Liver (tissue), 9 donors: Measurements from ENCODE around the gene KRTAP1-1. TPM values are rescaled to one million over a fixed set of nuclear protein-coding genes. Genes with fewer than 3 reads are reported as not detected.
"Not testable (repeated sequence)": the region's sequence is repeated elsewhere in the genome, so short reads cannot be mapped to it uniquely, and the experiment has no call there.

Experiments
- DNase-seq: peaks from one replicate; pipeline ENCODE4 v3.0.0-alpha.2; 2017; ENCODE audit warnings: low spot score
- H3K27ac ChIP-seq, 2 donors: one replicate each; pipeline ENCODE4 v1.7.0; 2013; ENCODE audit warnings: inconsistent platforms in 2 of 2, low read length in 2 of 2, control low read depth in 1 of 2, low read depth in 1 of 2, mild to moderate bottlenecking in 1 of 2
- H3K27me3 ChIP-seq, 4 donors: one replicate each; pipeline versions ENCODE4 v1.6.1 to v1.7.0; 2013; ENCODE audit warnings: low read length in 3 of 4, inconsistent platforms in 1 of 4, mild to moderate bottlenecking in 1 of 4, moderate library complexity in 1 of 4; ENCODE audit not compliant: control insufficient read depth in 4 of 4, insufficient read depth in 4 of 4
- H3K36me3 ChIP-seq, 4 donors: one replicate each; pipeline versions ENCODE4 v1.6.1 to v1.7.0; 2013; ENCODE audit warnings: low read length in 3 of 4, mild to moderate bottlenecking in 3 of 4, low read depth in 1 of 4, moderate library complexity in 1 of 4; ENCODE audit not compliant: control insufficient read depth in 4 of 4, insufficient read depth in 3 of 4
- H3K4me1 ChIP-seq, 4 donors: one replicate each; pipeline versions ENCODE4 v1.6.1 to v1.7.0; 2013; ENCODE audit warnings: low read length in 3 of 4, mild to moderate bottlenecking in 3 of 4, moderate library complexity in 1 of 4; ENCODE audit not compliant: control insufficient read depth in 4 of 4, insufficient read depth in 4 of 4
- H3K4me3 ChIP-seq, 3 donors: one replicate each; pipeline versions ENCODE4 v1.6.1 to v1.7.0; 2013; ENCODE audit warnings: low read length in 3 of 3, control low read depth in 1 of 3, low read depth in 1 of 3, mild to moderate bottlenecking in 1 of 3
- H3K9ac ChIP-seq, 2 donors: one replicate each; pipeline ENCODE4 v1.7.0; 2013; ENCODE audit warnings: low read length in 2 of 2, mild to moderate bottlenecking in 2 of 2, moderate library complexity in 2 of 2, control low read depth in 1 of 2, low read depth in 1 of 2
- H3K9me3 ChIP-seq, 4 donors: one replicate each; pipeline versions ENCODE4 v1.6.1 to v1.7.0; 2013; ENCODE audit warnings: low read length in 3 of 4; ENCODE audit not compliant: control insufficient read depth in 4 of 4
- FOXA1 ChIP-seq: IDR thresholded peaks from 2 replicates; pipeline ENCODE4 v1.6.1; 2016; ENCODE audit warnings: antibody characterized with exemption
- GABPA ChIP-seq, 2 donors: IDR thresholded peaks in 1 of 2; conservative IDR thresholded peaks in 1 of 2; 2 replicates each; pipeline ENCODE4 v1.6.1; 2016; ENCODE audit warnings: antibody characterized with exemption in 2 of 2, mild to moderate bottlenecking in 1 of 2, moderate library complexity in 1 of 2
- HNF4A ChIP-seq, 2 donors: conservative IDR thresholded peaks; 2 replicates each; pipeline ENCODE4 v1.6.1; 2016; ENCODE audit warnings: antibody characterized with exemption in 2 of 2, mild to moderate bottlenecking in 2 of 2
- HNF4G ChIP-seq: IDR thresholded peaks from 2 replicates; pipeline ENCODE4 v1.6.1; 2016; ENCODE audit warnings: antibody characterized with exemption
- MAX ChIP-seq: IDR thresholded peaks from 2 replicates; pipeline ENCODE4 v1.6.1; 2016; ENCODE audit warnings: antibody characterized with exemption
- NR2F2 ChIP-seq: IDR thresholded peaks from 2 replicates; pipeline ENCODE4 v1.6.1; 2016; ENCODE audit warnings: antibody characterized with exemption
- RAD21 ChIP-seq, 2 donors: IDR thresholded peaks; 2 replicates each; pipeline ENCODE4 v1.6.1; 2016; ENCODE audit warnings: antibody characterized with exemption in 2 of 2, mild to moderate bottlenecking in 2 of 2
- REST ChIP-seq: IDR thresholded peaks from 2 replicates; pipeline ENCODE4 v1.6.1; 2016; ENCODE audit warnings: antibody characterized with exemption, mild to moderate bottlenecking
- YY1 ChIP-seq: IDR thresholded peaks from 2 replicates; pipeline ENCODE4 v1.6.1; 2016; ENCODE audit warnings: antibody characterized with exemption, mild to moderate bottlenecking
- ZBTB33 ChIP-seq: IDR thresholded peaks from 2 replicates; pipeline ENCODE4 v1.6.1; 2016; ENCODE audit warnings: antibody characterized with exemption
- WGBS: extraction: QIAGEN DNeasy Blood & Tissue Kit; methylation state at CpG from one replicate; pipeline ENCODE4 v1.1.7; 2013; 5-methylcytosine and 5-hydroxymethylcytosine counted together
- polyA plus RNA-seq, 2 donors: library from polyadenylated mRNA; stranded (reverse) in 1 of 2; unstranded in 1 of 2; fragments of 200-250 nt in 1 of 2; fragments of >200 nt in 1 of 2; fragmentation: Nextera tagmentation in 1 of 2; extraction: Ambion mirVana in 1 of 2; gene quantifications; one replicate each; pipeline versions ENCODE4 v1.2.1 to v1.2.3, GENCODE V29; 2013 to 2015
- total RNA-seq, 2 donors: library from RNA; depleted of rRNA; stranded (reverse); fragments of >200 nt; gene quantifications; one replicate each; pipeline ENCODE4 v1.2.3, GENCODE V29; 2014
- donor health status: healthy.
- donor health status: healthy.
- donor health status: healthy.
- donor health status: healthy.
- donor health status: healthy.

KRTAP1-1 gene
- total and polyA plus RNA-seq, 4 donors, result not detected

- no peaks in the 10 kb centered on the region for H3K9me3 ChIP-seq
- no peak overlapping the region for H3K27ac ChIP-seq
- H3K4me3 ChIP-seq, result no peak overlapping the region
- H3K4me1 ChIP-seq, result no peaks in the 10 kb centered on the region
- no peak for DNase-seq
- H3K36me3 ChIP-seq, result no peaks in the 10 kb centered on the region
- H3K9ac ChIP-seq, result no peak overlapping the region
- H3K27me3 ChIP-seq, result no peaks in the 10 kb centered on the region
- TF ChIP-seq YY1, result no peak
- TF ChIP-seq MAX, result no peak
- TF ChIP-seq HNF4A (conservative IDR thresholded peaks at IDR 0.05), result no peak
- no peak for TF ChIP-seq HNF4G
Measured at GRCh38 chr17:41067281-41067680, 26.0 kb upstream of the KRTAP1-1 start.

GRCh38 chr17:41065829-41066624, 24.8 kb upstream of the KRTAP1-1 start, which contains the start of gene KRTAP2-4:
TSS of gene KRTAP2-4 (minus strand) at chr17:41065879. CDS start at chr17:41065845, 34 bp downstream.
- no peak within 1 kb of the TSS for H3K9ac ChIP-seq
- TF ChIP-seq HNF4A (conservative IDR thresholded peaks at IDR 0.05) (no peak), YY1 (no peak), FOXA1 (no peak), GABPA (IDR thresholded peaks at IDR 0.05 in 1 of 2, conservative IDR thresholded peaks at IDR 0.05 in 1 of 2) (no peak), RAD21 (IDR thresholded peaks at IDR 0.05) (no peak), ZBTB33 (no peak)
- H3K36me3 ChIP-seq, result no peaks in the 10 kb centered on the region
- 88% methylated on average over 6 of the region's 6 CpGs for WGBS
- no peak within 1 kb of the TSS for H3K27ac ChIP-seq
- DNase-seq, result no peak
- H3K4me3 ChIP-seq, result no peak within 1 kb of the TSS
- peaks cover 0 to 3% (median 0%) of the 10 kb centered on the region in 4 donors for H3K27me3 ChIP-seq
- H3K9me3 ChIP-seq, result no peaks in the 10 kb centered on the region
- no peaks in the 10 kb centered on the region for H3K4me1 ChIP-seq

- not testable (repeated sequence) for H3K27ac ChIP-seq, H3K27me3 ChIP-seq, DNase-seq, H3K4me1 ChIP-seq, H3K9ac ChIP-seq, H3K36me3 ChIP-seq, H3K4me3 ChIP-seq, H3K9me3 ChIP-seq
- 63% methylated on average over 7 of the region's 16 CpGs for WGBS
Measured at GRCh38 chr17:41065016-41065689, 23.9 kb upstream of the KRTAP1-1 start.

- Histone ChIP-seq H3K27ac (no peak overlapping the region), H3K9me3 (no peaks in the 10 kb centered on the region), H3K27me3 (peaks cover 0 to 8% (median 0%) of the 10 kb centered on the region in 4 donors), H3K36me3 (no peaks in the 10 kb centered on the region), H3K4me3 (no peak overlapping the region), H3K9ac (no peak overlapping the region), H3K4me1 (no peaks in the 10 kb centered on the region)
- WGBS, result 83% methylated on average over 1 of the region's 1 CpG
- TF ChIP-seq HNF4A (conservative IDR thresholded peaks at IDR 0.05), result no peak
- TF ChIP-seq ZBTB33, result no peak
- TF ChIP-seq NR2F2, result no peak
- TF ChIP-seq REST, result no peak
- DNase-seq, result no peak
Measured at GRCh38 chr17:41064301-41064700, 23.1 kb upstream of the KRTAP1-1 start.
